ENCODE results near the gene C10orf67.

DNA sequence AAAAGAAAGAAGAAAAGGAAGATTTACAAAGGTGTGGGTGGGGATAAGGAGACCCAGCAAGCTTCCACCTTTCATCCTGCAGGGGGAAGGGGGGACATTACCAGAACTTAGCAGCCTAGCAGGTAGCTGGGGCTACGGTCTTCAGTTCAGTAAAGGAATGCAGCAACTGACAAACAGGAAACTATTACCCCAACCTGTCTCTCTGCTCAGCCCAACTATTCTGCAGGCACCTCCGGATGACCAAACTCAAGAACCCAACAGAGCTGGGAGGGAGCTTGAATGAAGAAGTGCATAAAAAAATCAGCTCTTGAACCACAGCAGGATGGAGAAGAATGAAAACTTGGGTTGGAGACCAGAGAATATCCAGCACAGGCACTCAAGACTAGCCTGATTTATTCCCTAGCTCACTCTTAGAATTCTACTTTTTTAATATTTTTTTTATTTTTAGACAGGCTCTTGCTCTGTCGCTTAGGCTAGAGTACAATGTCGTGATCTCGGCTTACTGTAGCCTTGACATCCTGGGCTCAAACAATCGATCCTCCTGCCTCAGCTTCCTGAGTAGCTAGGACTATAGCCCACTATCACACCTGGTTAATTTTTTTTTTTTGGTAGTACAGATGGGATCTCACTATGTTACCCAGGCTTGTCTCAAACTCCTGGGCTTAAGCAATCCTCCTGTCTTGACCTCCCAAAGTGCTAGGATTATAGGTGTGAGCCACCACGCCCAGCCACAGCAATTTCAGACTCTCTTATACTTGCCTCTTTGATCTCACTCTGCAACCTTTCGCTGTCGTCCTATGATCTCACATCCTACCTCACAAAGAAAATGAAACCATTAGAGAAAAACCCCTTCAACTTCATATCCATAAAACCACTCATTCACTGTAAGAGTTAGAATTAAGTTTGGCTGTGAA is 18.5 kb upstream of the C10orf67 start:
- TF ChIP-seq GATA2 (IDR thresholded peaks at IDR 0.05; ENCODE audit: low read depth, low read length) (no peak), GATA3 (IDR thresholded peaks at IDR 0.05; ENCODE audit: low read depth, low read length) (no peak)
